Measurements from ENCODE around the gene URI1.

GRCh38 chr19:30065680-30066606, 123.9 kb downstream of the URI1 start:
- TF ChIP-seq CTCF (IDR thresholded peaks at IDR 0.05): no peak
- TF ChIP-seq POLR2AphosphoS5 (IDR thresholded peaks at IDR 0.05): no peak
